Inflammatory macrophage (primary cell): Measurements from ENCODE around the gene UNC13D.
"Not testable (repeated sequence)": the region's sequence is repeated elsewhere in the genome, so short reads cannot be mapped to it uniquely, and the experiment has no call there.

ENCODE experiments used
- DNase-seq, 2 donors: peaks; one replicate each; pipeline ENCODE4 v3.0.0-alpha.2; 2020 to 2022

UNC13D gene

GRCh38 chr17:75791254-75791653 lies 53.0 kb downstream of the UNC13D start:
- no peak for DNase-seq

GRCh38 chr17:75785016-75785890 lies 59.0 kb downstream of the UNC13D start:
- peak; percentile 93 to 96 for DNase-seq

- peak; percentile 99 for DNase-seq
Observed at GRCh38 chr17:75784473-75785015, 59.7 kb downstream of the UNC13D start, which contains the start of gene UNK. Gene UNK, plus strand, starts transcription at chr17:75784806. Its CDS starts 75 bp downstream, at chr17:75784881.

GRCh38 chr17:75783803-75784472 lies 60.3 kb downstream of the UNC13D start:
- no peak for DNase-seq

GRCh38 chr17:75783069-75783783 lies 61.0 kb downstream of the UNC13D start:
- DNase-seq: peak; percentile 86 to 96

GRCh38 chr17:75779987-75780889 lies 64.0 kb downstream of the UNC13D start:
- no peak for DNase-seq

- peak; percentile 100 for DNase-seq
Observed at GRCh38 chr17:75779250-75779986, 64.8 kb downstream of the UNC13D start.

GRCh38 chr17:75778861-75779249 lies 65.3 kb downstream of the UNC13D start:
- no peak for DNase-seq

GRCh38 chr17:75778066-75778860 lies 65.9 kb downstream of the UNC13D start:
- DNase-seq: not testable (repeated sequence)

GRCh38 chr17:75777296-75777922 lies 66.8 kb downstream of the UNC13D start:
- DNase-seq: no peak
